Subcutaneous adipose tissue (tissue), 4 donors: ENCODE data around the gene EXOSC9. TPM values are rescaled to one million over a fixed set of nuclear protein-coding genes. Genes with fewer than 3 reads are reported as not detected.

ENCODE experiments used
- total RNA-seq, 4 donors: library from RNA; depleted of rRNA; stranded (reverse); fragments of >200 nt; gene quantifications; one replicate each; pipeline ENCODE4 v1.1.0, GENCODE V29; 2016
- TF ChIP-seq, protein P1 (sequence below): fragments of 450-650 bp; IDR thresholded peaks from one replicate; pipeline ENCODE4 v1.5.1; 2016; ENCODE audit warnings: low read depth, mild to moderate bottlenecking, control low read depth, antibody characterized with exemption, moderate library complexity

Gene EXOSC9
- total RNA-seq, 4 donors from 2014 or later = 21.2 to 34.1 (median 28.3) TPM

GRCh38 chr4:121789960-121790829 is 10.9 kb upstream of the EXOSC9 start:
- TF ChIP-seq, protein P1, sequence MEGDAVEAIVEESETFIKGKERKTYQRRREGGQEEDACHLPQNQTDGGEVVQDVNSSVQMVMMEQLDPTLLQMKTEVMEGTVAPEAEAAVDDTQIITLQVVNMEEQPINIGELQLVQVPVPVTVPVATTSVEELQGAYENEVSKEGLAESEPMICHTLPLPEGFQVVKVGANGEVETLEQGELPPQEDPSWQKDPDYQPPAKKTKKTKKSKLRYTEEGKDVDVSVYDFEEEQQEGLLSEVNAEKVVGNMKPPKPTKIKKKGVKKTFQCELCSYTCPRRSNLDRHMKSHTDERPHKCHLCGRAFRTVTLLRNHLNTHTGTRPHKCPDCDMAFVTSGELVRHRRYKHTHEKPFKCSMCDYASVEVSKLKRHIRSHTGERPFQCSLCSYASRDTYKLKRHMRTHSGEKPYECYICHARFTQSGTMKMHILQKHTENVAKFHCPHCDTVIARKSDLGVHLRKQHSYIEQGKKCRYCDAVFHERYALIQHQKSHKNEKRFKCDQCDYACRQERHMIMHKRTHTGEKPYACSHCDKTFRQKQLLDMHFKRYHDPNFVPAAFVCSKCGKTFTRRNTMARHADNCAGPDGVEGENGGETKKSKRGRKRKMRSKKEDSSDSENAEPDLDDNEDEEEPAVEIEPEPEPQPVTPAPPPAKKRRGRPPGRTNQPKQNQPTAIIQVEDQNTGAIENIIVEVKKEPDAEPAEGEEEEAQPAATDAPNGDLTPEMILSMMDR = no peak

DNA sequence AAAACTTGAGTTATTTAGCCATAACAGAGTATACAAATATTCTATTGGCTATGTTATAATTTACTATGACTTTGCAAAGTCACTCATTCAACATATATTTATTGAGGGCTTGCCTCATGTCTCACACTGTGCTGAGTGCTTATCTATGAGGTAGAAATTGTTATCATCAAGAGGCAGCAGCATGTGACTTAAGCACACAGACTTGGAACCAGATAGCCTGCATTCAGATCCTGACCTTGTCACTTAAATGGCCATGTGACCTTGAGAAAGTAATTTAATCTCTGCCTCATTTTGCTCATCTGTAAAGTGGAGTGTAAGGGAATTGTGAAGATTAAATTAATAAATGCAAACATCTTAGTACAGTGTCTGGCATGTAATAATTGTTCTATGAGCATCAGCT is 10.1 kb upstream of the EXOSC9 start:
- TF ChIP-seq, protein P1 = no peak

- TF ChIP-seq, protein P1 = no peak
Measured at GRCh38 chr4:121791481-121791880, 9.6 kb upstream of the EXOSC9 start.

- TF ChIP-seq, protein P1 = no peak
Measured at GRCh38 chr4:121792966-121793365, 8.2 kb upstream of the EXOSC9 start.

GRCh38 chr4:121794505-121795188 is 6.5 kb upstream of the EXOSC9 start:
- TF ChIP-seq, protein P1 = no peak

GRCh38 chr4:121796283-121796682 is 4.8 kb upstream of the EXOSC9 start:
- TF ChIP-seq, protein P1 = no peak

- TF ChIP-seq, protein P1 = no peak
Measured at GRCh38 chr4:121799208-121799823, 1.8 kb upstream of the EXOSC9 start.
